ENCODE results near the gene KCTD4.

The KCTD4 gene

DNA sequence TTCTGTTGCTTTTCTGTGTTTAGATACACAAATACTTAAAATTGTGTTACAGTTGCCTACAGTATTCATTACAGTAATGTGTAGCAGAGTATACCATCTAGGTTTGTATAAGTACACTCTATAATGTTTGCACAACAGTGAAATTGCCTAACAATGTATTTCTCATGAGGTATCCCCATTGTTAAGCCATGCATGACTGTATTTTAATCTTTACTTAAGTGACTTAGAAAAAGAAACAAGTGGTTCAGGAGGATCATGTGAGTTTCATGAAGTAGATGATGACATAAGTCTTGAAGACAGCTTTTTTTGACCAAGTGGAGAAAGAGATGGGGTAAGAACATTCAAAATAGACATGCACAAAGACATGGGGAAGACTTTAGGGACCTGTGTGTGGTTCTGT is 8.4 kb upstream of the KCTD4 start:
- H3K4me1 ChIP-seq (ENCODE audit: control insufficient read depth, low read depth, low read length): no peaks in the 10 kb centered on the region
- no peak overlapping the region for H3K27ac ChIP-seq (ENCODE audit: low read length)
- no peaks in the 10 kb centered on the region for H3K9me3 ChIP-seq (ENCODE audit: control insufficient read depth, low read depth, low read length)
- H3K36me3 ChIP-seq (ENCODE audit: control insufficient read depth, low read depth, low read length): peaks cover 9% of the 10 kb centered on the region
- H3K27me3 ChIP-seq (ENCODE audit: control insufficient read depth, insufficient read depth, low read length): no peaks in the 10 kb centered on the region
- H3K4me3 ChIP-seq (ENCODE audit: low read length): no peak overlapping the region
- H3K9ac ChIP-seq (ENCODE audit: low read length): no peak overlapping the region

DNA sequence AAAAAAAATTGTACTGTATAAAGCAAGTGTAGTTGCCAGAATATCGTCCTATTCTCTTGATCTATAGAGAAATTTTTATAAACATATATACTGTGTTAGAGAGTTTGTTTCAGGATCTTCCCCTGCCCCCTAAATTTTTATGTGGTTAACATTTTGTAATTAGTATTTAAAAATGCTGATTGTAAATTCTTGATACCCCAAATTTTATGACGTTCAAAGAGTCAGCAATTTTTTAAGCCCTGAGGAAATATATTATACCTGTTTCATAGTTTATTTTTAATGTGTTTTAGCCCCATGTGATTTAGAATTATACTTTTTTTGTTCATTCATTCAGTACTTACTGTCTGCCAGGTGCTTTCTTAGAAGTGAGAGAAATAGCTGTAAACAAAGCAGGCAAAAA is 7.3 kb upstream of the KCTD4 start:
- H3K9me3 ChIP-seq (ENCODE audit: control insufficient read depth, low read depth, low read length): no peaks in the 10 kb centered on the region
- no peaks in the 10 kb centered on the region for H3K4me1 ChIP-seq (ENCODE audit: control insufficient read depth, low read depth, low read length)
- H3K4me3 ChIP-seq (ENCODE audit: low read length): no peak overlapping the region
- no peaks in the 10 kb centered on the region for H3K27me3 ChIP-seq (ENCODE audit: control insufficient read depth, insufficient read depth, low read length)
- no peak overlapping the region for H3K27ac ChIP-seq (ENCODE audit: low read length)
- H3K9ac ChIP-seq (ENCODE audit: low read length): no peak overlapping the region
- H3K36me3 ChIP-seq (ENCODE audit: control insufficient read depth, low read depth, low read length): peaks cover 9% of the 10 kb centered on the region

GRCh38 chr13:45207319-45207718 is 6.5 kb upstream of the KCTD4 start:
- Histone ChIP-seq H3K27ac (ENCODE audit: low read length) (no peak overlapping the region), H3K4me1 (ENCODE audit: control insufficient read depth, low read depth, low read length) (no peaks in the 10 kb centered on the region), H3K27me3 (ENCODE audit: control insufficient read depth, insufficient read depth, low read length) (no peaks in the 10 kb centered on the region), H3K4me3 (ENCODE audit: low read length) (no peak overlapping the region), H3K36me3 (ENCODE audit: control insufficient read depth, low read depth, low read length) (peaks cover 9% of the 10 kb centered on the region), H3K9ac (ENCODE audit: low read length) (no peak overlapping the region), H3K9me3 (ENCODE audit: control insufficient read depth, low read depth, low read length) (no peaks in the 10 kb centered on the region)

DNA sequence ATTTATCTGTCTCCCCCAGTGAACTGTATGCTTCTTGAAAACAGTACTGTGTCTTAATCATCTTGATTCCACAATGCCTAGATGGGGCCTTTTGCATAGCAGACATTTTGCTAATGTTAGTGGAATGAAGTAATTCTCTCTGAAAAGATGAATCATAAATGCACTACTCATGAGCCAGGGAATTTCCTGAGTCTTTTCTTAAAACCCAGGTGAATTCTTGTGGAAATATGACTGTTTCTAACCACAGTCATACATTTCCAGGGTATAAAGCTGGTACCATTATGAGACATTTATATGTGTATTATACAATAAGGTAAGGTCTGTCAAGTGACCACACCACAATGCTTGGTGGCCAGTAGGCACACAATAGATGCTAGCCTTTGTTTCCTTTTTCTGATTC is 5.5 kb upstream of the KCTD4 start:
- H3K9ac ChIP-seq (ENCODE audit: low read length): no peak overlapping the region
- H3K36me3 ChIP-seq (ENCODE audit: control insufficient read depth, low read depth, low read length): peaks cover 9% of the 10 kb centered on the region
- H3K27ac ChIP-seq (ENCODE audit: low read length): no peak overlapping the region
- H3K27me3 ChIP-seq (ENCODE audit: control insufficient read depth, insufficient read depth, low read length): no peaks in the 10 kb centered on the region
- H3K4me3 ChIP-seq (ENCODE audit: low read length): no peak overlapping the region
- H3K9me3 ChIP-seq (ENCODE audit: control insufficient read depth, low read depth, low read length): no peaks in the 10 kb centered on the region
- H3K4me1 ChIP-seq (ENCODE audit: control insufficient read depth, low read depth, low read length): no peaks in the 10 kb centered on the region

- no peaks in the 10 kb centered on the region for H3K9me3 ChIP-seq (ENCODE audit: control insufficient read depth, low read depth, low read length)
- H3K27me3 ChIP-seq (ENCODE audit: control insufficient read depth, insufficient read depth, low read length): no peaks in the 10 kb centered on the region
- no peak overlapping the region for H3K27ac ChIP-seq (ENCODE audit: low read length)
- no peak overlapping the region for H3K9ac ChIP-seq (ENCODE audit: low read length)
- H3K4me3 ChIP-seq (ENCODE audit: low read length): no peak overlapping the region
- H3K4me1 ChIP-seq (ENCODE audit: control insufficient read depth, low read depth, low read length): no peaks in the 10 kb centered on the region
- peaks cover 9% of the 10 kb centered on the region for H3K36me3 ChIP-seq (ENCODE audit: control insufficient read depth, low read depth, low read length)
Measured at GRCh38 chr13:45205124-45205523, 4.3 kb upstream of the KCTD4 start.

GRCh38 chr13:45199711-45200110 is 1.1 kb downstream of the KCTD4 start:
- Histone ChIP-seq H3K4me1 (ENCODE audit: control insufficient read depth, low read depth, low read length) (no peaks in the 10 kb centered on the region), H3K36me3 (ENCODE audit: control insufficient read depth, low read depth, low read length) (no peaks in the 10 kb centered on the region)

GRCh38 chr13:45198924-45199323 is 1.9 kb downstream of the KCTD4 start:
- H3K27ac ChIP-seq (ENCODE audit: low read length): no peak overlapping the region
- no peak overlapping the region for H3K9ac ChIP-seq (ENCODE audit: low read length)
- H3K36me3 ChIP-seq (ENCODE audit: control insufficient read depth, low read depth, low read length): no peaks in the 10 kb centered on the region
- no peak overlapping the region for H3K4me3 ChIP-seq (ENCODE audit: low read length)
- H3K27me3 ChIP-seq (ENCODE audit: control insufficient read depth, insufficient read depth, low read length): no peaks in the 10 kb centered on the region
- peaks cover 6% of the 10 kb centered on the region for H3K4me1 ChIP-seq (ENCODE audit: control insufficient read depth, low read depth, low read length)
- H3K9me3 ChIP-seq (ENCODE audit: control insufficient read depth, low read depth, low read length): no peaks in the 10 kb centered on the region

More at GRCh38 chr13:45199711-45200110, 1.1 kb downstream of the KCTD4 start:
- Histone ChIP-seq H3K27me3 (ENCODE audit: control insufficient read depth, insufficient read depth, low read length) (no peaks in the 10 kb centered on the region), H3K9me3 (ENCODE audit: control insufficient read depth, low read depth, low read length) (no peaks in the 10 kb centered on the region), H3K9ac (ENCODE audit: low read length) (no peak overlapping the region), H3K4me3 (ENCODE audit: low read length) (no peak overlapping the region), H3K27ac (ENCODE audit: low read length) (no peak overlapping the region)

DNA sequence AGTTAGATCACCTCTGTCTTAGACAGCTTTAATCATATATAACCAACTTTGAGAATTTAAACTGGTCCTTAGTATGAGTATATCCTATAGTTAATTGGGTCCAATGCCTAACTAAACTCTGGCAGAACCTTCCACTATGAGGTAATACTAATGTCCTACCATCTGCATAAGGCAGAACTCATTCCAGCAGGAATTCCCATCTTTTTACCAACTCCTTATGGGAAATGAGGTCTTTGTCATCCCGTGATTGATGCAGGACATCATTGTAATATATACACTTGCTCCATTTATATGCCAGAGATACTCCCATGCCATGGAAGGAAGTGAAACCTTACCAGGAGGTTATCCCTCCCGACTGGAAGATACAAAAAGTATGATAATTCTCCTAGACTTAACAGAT is 2.8 kb downstream of the KCTD4 start:
- Histone ChIP-seq H3K4me1 (ENCODE audit: control insufficient read depth, low read depth, low read length) (peaks cover 6% of the 10 kb centered on the region), H3K9ac (ENCODE audit: low read length) (no peak overlapping the region), H3K4me3 (ENCODE audit: low read length) (no peak overlapping the region), H3K36me3 (ENCODE audit: control insufficient read depth, low read depth, low read length) (no peaks in the 10 kb centered on the region), H3K27ac (ENCODE audit: low read length) (no peak overlapping the region), H3K9me3 (ENCODE audit: control insufficient read depth, low read depth, low read length) (no peaks in the 10 kb centered on the region), H3K27me3 (ENCODE audit: control insufficient read depth, insufficient read depth, low read length) (no peaks in the 10 kb centered on the region)

DNA sequence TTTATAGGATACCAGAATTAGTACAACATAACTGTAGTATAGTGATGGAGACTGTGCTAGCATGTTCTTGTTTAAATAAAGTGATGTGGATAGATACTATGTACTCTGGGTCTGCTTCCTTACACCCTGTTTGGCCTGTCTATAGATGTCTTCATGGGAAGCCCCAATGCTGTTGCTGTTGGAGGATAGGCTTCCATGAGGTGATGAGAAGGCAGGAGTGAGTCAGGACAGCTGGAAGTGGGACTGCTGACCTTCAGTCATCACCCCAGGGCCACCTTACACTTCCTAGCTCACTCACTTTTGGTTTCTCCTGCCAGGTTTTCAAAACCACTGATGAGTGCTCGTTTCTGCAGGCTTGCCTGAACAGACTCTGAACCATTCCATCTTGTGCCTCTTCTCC is 4.2 kb downstream of the KCTD4 start:
- H3K4me1 ChIP-seq (ENCODE audit: control insufficient read depth, low read depth, low read length): peaks cover 6% of the 10 kb centered on the region
- H3K9me3 ChIP-seq (ENCODE audit: control insufficient read depth, low read depth, low read length): no peaks in the 10 kb centered on the region
- H3K36me3 ChIP-seq (ENCODE audit: control insufficient read depth, low read depth, low read length): no peaks in the 10 kb centered on the region
- no peak overlapping the region for H3K9ac ChIP-seq (ENCODE audit: low read length)
- no peaks in the 10 kb centered on the region for H3K27me3 ChIP-seq (ENCODE audit: control insufficient read depth, insufficient read depth, low read length)
- H3K27ac ChIP-seq (ENCODE audit: low read length): no peak overlapping the region
- H3K4me3 ChIP-seq (ENCODE audit: low read length): no peak overlapping the region

DNA sequence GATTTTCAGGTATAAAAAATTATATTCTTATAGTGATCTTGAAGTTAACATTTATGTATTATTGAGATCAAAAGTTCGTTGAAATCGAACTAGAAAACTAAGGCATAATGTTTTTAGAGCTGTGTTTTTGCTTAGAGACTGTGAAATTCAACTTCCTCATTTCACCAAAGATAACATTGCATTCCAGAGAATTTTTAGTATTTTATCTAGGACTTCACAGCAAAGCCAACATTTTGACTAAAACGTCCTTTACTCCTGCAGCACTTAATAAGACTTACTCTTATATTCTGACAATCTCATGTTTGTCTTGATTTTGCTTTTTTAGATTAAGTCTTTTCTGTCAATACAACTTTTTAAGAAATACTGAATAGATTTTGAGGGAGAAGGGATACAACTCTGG is 4.7 kb downstream of the KCTD4 start:
- Histone ChIP-seq H3K4me3 (ENCODE audit: low read length) (no peak overlapping the region), H3K9ac (ENCODE audit: low read length) (no peak overlapping the region), H3K27me3 (ENCODE audit: control insufficient read depth, insufficient read depth, low read length) (no peaks in the 10 kb centered on the region), H3K36me3 (ENCODE audit: control insufficient read depth, low read depth, low read length) (no peaks in the 10 kb centered on the region), H3K4me1 (ENCODE audit: control insufficient read depth, low read depth, low read length) (peaks cover 6% of the 10 kb centered on the region), H3K27ac (ENCODE audit: low read length) (no peak overlapping the region), H3K9me3 (ENCODE audit: control insufficient read depth, low read depth, low read length) (no peaks in the 10 kb centered on the region)

DNA sequence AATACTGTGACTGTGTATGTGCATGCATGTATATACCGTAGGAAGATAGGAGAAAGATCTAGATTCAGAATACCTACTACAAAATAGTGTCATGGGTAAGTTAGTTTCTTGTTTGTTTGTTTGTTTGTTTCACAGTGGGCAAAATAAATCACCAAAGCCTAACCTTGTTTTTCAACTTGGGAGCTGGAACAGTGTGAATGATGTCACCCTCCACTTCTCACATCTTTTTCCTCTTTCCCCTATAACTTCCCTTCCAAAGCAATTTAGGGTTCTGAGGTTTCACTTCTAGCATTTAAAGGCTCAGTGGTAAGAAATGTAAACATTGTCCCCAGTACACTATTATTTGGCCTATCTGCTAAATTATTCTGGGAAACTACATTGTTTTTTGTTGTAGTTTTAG is 5.4 kb downstream of the KCTD4 start:
- Histone ChIP-seq H3K36me3 (ENCODE audit: control insufficient read depth, low read depth, low read length) (no peaks in the 10 kb centered on the region), H3K4me1 (ENCODE audit: control insufficient read depth, low read depth, low read length) (peaks cover 6% of the 10 kb centered on the region), H3K27ac (ENCODE audit: low read length) (peak overlapping the region; percentile 52), H3K27me3 (ENCODE audit: control insufficient read depth, insufficient read depth, low read length) (no peaks in the 10 kb centered on the region), H3K4me3 (ENCODE audit: low read length) (no peak overlapping the region), H3K9me3 (ENCODE audit: control insufficient read depth, low read depth, low read length) (no peaks in the 10 kb centered on the region), H3K9ac (ENCODE audit: low read length) (no peak overlapping the region)

GRCh38 chr13:45194081-45194939 is 6.5 kb downstream of the KCTD4 start:
- no peak overlapping the region for H3K27ac ChIP-seq (ENCODE audit: low read length)
- no peak overlapping the region for H3K4me3 ChIP-seq (ENCODE audit: low read length)
- H3K27me3 ChIP-seq (ENCODE audit: control insufficient read depth, insufficient read depth, low read length): no peaks in the 10 kb centered on the region
- H3K4me1 ChIP-seq (ENCODE audit: control insufficient read depth, low read depth, low read length): peaks cover 6% of the 10 kb centered on the region
- H3K36me3 ChIP-seq (ENCODE audit: control insufficient read depth, low read depth, low read length): no peaks in the 10 kb centered on the region
- H3K9ac ChIP-seq (ENCODE audit: low read length): no peak overlapping the region
- H3K9me3 ChIP-seq (ENCODE audit: control insufficient read depth, low read depth, low read length): no peaks in the 10 kb centered on the region

All from iPS-18a (cell line).